NCI-H226 (cell line): ENCODE measurements around the gene EXOC4.

Experiments
- DNase-seq: peaks from one replicate; pipeline ENCODE4 v3.0.0-alpha.2; 2015

The EXOC4 gene

GRCh38 chr7:133730360-133730759 is 477.5 kb downstream of the EXOC4 start:
- no peak for DNase-seq

DNA sequence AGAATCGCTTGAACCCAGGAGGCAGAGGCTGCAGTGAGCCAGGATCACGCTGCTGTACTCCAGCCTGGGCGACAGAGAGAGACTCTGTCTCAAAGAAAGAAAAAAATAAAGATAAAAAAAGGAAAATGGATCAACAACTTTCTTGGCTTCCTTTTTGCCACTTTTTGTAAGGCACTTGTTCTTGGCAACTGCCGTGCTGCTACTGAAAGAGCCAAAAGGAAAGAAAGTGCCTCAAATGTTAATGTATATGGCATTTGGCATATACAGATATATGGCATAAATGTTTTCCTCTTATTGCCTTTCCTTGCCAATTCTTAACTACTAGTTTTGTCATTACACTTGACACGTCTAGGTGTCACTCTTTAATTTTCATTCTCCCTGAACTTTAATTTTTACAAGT is 480.5 kb downstream of the EXOC4 start:
- no peak for DNase-seq

GRCh38 chr7:133735222-133735621 is 482.3 kb downstream of the EXOC4 start:
- DNase-seq, result no peak

DNA sequence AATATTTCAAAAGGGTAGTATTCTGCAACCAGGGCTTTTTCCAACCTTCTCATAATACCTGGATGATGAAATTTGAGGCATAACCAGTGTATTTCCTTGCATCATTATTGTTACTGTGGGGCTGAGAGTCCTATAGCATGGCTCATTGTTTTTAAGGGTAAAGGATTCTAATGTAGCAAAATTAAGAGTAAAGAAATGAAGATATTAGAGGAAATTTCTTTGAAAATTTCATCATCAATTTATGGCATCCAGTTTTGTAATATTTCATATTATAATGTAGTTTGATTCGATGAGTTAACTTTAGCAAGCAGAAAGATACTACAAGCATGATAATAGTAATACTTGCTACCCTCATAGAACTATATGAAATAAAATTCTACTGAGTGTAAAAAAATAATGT is 486.9 kb downstream of the EXOC4 start:
- no peak for DNase-seq

DNA sequence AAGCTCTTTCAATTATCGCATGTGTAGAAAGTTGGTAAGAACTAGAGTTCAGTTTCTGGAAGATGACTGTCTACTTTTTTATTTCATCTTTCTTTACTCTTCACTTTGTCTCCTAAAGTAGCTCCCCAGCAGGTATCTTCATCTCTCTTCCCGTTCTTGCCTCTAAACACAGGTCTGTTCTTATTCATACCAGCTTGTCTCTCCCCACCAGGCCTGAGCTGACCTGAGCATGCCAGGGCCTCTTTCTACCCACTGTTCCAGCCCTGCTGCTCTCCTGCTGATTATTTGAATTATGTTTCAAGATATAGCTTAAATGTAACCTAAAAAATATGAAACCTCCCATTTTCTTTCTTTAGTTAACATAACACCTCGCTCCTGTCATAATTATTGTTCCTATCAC is 488.2 kb downstream of the EXOC4 start:
- no peak for DNase-seq

- no peak for DNase-seq
Measured at GRCh38 chr7:133741703-133742102, 488.8 kb downstream of the EXOC4 start.

- no peak for DNase-seq
Measured at GRCh38 chr7:133742709-133743538, 490.0 kb downstream of the EXOC4 start.

- no peak for DNase-seq
Measured at GRCh38 chr7:133744451-133744850, 491.6 kb downstream of the EXOC4 start.

GRCh38 chr7:133746305-133746704 is 493.4 kb downstream of the EXOC4 start:
- no peak for DNase-seq

DNA sequence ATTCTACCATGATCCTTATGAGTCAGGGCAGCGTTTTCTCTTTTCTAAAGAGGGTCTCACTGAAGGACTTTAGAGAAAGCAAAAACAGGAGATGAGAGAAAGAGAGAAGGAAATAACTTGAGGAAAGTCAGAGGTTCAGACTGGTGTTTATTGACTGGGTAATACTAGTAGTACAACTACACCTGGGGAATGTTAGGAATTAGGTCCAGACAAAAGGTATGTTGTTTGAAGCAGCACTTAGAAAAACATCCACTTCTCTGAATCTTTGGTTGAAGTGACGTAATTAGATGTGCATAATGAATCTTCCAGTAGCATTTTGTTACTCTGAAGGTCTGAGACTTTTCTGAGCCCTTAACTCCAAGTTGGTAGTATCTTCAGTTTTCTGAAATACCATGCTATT is 494.0 kb downstream of the EXOC4 start:
- DNase-seq, result no peak

DNA sequence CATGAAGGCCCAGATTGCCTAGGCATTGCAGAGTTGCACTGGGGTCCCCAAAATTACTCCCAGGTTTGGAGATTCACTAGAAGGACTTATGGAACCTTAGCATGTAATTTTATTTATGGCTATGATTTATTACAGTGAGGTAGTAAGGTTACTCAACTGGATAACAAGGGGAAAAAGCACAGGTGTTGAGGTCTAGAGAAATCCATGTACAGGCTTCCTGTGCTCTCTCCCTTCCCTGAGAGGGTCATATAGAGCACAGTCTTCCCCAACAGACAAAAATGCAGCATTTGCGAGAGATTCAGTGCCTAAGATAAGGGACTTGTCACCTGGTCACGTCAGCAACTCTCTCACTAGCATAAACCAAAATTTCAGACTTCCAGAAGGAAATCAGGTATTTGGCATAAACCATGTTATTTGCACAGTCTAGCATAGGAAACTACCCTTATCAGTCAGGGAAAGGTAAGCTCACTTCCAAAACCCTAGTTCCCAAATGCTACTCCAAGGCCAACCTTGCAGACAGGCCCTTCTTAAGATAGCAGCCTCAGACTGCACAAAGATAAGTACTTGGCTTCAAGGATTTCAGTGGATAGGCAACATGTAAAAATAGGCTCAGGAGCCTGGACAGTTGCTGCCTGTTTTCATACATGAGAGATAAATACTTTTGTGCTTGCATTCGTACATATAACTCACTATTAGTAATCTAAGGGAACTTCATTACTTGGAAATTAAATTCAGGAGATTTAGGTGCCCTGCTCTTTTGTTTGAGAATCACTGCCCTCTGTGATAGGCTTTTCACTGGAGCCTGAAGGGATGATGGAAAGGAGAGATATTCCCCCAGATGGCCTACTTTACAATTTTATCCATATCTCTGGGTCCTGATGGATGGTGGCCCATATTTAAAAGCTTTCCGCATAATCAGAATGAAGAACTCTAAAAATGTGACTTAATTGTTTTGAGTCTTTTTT is 495.8 kb downstream of the EXOC4 start:
- no peak for DNase-seq

GRCh38 chr7:133750287-133750686 is 497.4 kb downstream of the EXOC4 start:
- no peak for DNase-seq

DNA sequence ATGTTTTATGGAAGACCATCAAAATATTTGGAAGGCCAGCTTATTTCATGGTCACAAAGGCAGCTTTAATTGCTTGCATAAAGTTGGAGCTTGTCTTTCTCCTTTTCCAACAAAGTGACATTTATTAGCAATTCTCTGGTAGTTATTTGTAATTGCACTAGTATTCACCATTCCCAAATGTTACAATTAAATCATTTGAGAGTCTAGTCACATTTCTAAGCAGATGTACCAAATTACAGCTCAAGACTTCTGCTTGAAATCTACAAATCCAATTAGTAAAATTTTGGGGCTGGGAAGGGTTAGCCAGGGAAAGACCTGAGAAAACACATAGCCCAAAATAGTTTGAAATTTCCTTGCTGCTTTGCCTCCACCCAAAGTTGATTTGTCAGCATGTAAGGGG is 498.2 kb downstream of the EXOC4 start:
- DNase-seq, result no peak

DNA sequence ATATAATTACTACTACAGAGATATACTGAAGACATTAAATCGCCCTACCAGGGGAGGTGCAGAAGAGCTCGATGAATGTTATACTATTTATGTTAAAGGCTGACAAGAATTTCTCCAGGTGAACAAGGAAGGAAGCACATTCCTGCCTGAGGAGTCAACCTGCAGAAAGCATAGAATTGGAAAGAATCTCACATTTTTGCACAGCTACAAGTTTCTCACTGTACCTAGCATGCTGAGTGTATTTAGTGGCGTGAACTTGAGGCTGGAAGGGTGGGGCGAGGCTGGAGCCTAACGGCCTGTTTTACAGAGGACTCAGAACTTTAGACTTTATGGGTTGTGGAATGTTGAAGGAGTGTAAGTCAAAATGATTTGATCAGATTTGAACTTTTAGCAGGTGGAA is 500.6 kb downstream of the EXOC4 start:
- DNase-seq, result peak; percentile 4

DNA sequence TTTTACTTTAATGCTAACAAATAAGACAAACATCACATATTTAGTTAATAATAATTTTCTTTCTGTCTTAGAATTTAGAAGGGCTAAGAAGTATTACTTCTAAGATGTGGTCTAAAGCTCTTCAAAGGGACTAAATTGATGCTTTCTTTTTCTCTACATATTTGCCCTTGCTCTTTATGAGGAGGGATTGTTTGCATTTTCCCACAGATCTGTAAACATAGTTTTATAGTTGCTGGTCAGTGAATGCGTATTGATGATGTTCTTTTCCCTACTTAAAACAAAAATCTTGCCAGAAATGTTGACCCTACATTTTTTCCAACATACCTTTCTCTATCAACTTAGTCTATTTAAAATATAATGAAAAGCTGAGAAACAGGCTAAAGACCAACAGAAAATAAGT is 501.8 kb downstream of the EXOC4 start:
- DNase-seq, result no peak

- DNase-seq, result no peak
Measured at GRCh38 chr7:133755901-133756300, 503.0 kb downstream of the EXOC4 start.

DNA sequence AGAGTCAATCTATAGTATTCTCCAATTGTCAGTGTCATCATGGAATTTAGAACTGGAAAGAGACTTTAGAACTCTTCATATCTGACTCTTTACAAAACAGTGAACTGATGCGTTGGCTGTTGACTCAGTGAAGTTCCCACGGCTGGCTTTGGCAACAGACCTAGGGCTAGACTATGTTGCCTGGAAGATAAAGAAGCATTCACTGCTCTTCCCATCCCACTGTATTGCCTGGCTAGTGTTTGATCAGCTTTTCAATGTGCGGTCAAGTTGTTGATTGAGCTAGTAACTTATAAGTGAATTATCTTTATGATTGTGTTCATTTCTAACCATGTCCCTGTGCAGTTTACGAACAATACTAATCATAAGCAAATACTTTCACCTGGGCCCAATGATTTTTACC is 508.6 kb downstream of the EXOC4 start:
- no peak for DNase-seq

GRCh38 chr7:133763076-133763640 is 510.3 kb downstream of the EXOC4 start:
- no peak for DNase-seq

- no peak for DNase-seq
Measured at GRCh38 chr7:133769668-133770067, 516.8 kb downstream of the EXOC4 start.

- DNase-seq, result no peak
Measured at GRCh38 chr7:133770863-133771492, 518.1 kb downstream of the EXOC4 start.

- no peak for DNase-seq
Measured at GRCh38 chr7:133771788-133772419, 519.0 kb downstream of the EXOC4 start.

DNA sequence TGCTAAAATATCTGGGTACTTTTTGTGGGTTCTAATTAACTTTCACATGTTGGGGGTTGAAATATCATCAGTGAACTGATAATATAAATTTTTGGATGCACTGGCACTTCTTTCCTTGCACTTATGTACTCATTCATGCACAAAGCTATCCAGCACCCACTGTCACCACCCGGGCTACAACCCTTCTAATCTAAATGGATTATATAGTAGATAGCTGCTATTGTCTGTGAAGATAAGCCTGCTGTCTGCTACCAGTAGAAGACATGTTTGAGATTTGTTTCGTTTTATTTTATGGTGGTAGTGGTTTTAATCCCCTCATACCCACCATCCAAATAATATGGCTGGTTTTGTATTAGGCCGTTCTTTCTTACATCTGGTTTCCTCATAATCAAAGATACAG is 520.7 kb downstream of the EXOC4 start:
- no peak for DNase-seq

GRCh38 chr7:133775201-133775600 is 522.3 kb downstream of the EXOC4 start:
- no peak for DNase-seq
